CD4-positive, alpha-beta T cell (primary cell): ENCODE results near the gene PHF23. TPM values are rescaled to one million over a fixed set of nuclear protein-coding genes. Genes with fewer than 3 reads are reported as not detected.
A peak's percentile ranks its signal among the peaks of the same experiment; 100 is the strongest.

Experiments
- ATAC-seq: fragments of 200-7000 bp; cut with Tn5 transposase; one replicate; pipeline ENCODE4 v1.10.0; 2022; ENCODE audit warnings: mild to moderate bottlenecking; ENCODE audit not compliant: poor library complexity
- CTCF ChIA-PET: fragments of 350-600 bp; sonication (Branson Sonifier 250); formaldehyde crosslinking; loops from one replicate; lab custom pipeline; 2021; ENCODE audit warnings: antibody characterized with exemption, inconsistent platforms; lab: Charles Lee
- POLR2A ChIA-PET: fragments of 350-600 bp; sonication (Branson Sonifier 250); formaldehyde crosslinking; loops from one replicate; lab custom pipeline; 2021; ENCODE audit warnings: antibody characterized with exemption, inconsistent platforms; lab: Charles Lee
- DNase-seq, 14 experiments: peaks; one replicate each; pipeline ENCODE4 v3.0.0-alpha.2; 2013 to 2020; ENCODE audit warnings: mixed read lengths in 2 of 14
- H3K27ac ChIP-seq, 2 donors: one replicate each; pipeline versions ENCODE4 v1.5.1 to v1.7.0; 2013; ENCODE audit warnings: low read length in 2 of 2, low read depth in 1 of 2, mild to moderate bottlenecking in 1 of 2
- H3K27me3 ChIP-seq, 2 experiments: 1 replicate in 1 of 2; 2 replicates in 1 of 2; pipeline versions ENCODE4 v1.6.1 to v1.7.0; 2013; ENCODE audit warnings: low read length in 2 of 2, control low read depth in 1 of 2, mild to moderate bottlenecking in 1 of 2, moderate library complexity in 1 of 2; ENCODE audit not compliant: insufficient read depth in 2 of 2, control insufficient read depth in 1 of 2
- H3K36me3 ChIP-seq: one replicate; pipeline ENCODE4 v1.6.1; 2013; ENCODE audit warnings: low read length, control low read depth; ENCODE audit not compliant: insufficient read depth
- H3K4me1 ChIP-seq: one replicate; pipeline ENCODE4 v1.6.1; 2013; ENCODE audit warnings: low read length, control low read depth; ENCODE audit not compliant: insufficient read depth
- H3K4me3 ChIP-seq: one replicate; pipeline ENCODE4 v1.5.1; 2013; ENCODE audit warnings: mild to moderate bottlenecking, low read length, moderate library complexity
- H3K9me3 ChIP-seq, 2 experiments: 1 replicate in 1 of 2; 2 replicates in 1 of 2; pipeline versions ENCODE4 v1.6.1 to v1.7.0; 2013; ENCODE audit warnings: low read length in 2 of 2, mild to moderate bottlenecking in 2 of 2, control low read depth in 1 of 2, moderate library complexity in 1 of 2; ENCODE audit not compliant: control insufficient read depth in 1 of 2, insufficient read depth in 1 of 2
- H3K27ac Mint-ChIP-seq: one replicate; pipeline ENCODE4 v1.8.0; 2020; ENCODE audit warnings: mixed read lengths
- H3K27me3 Mint-ChIP-seq: one replicate; pipeline ENCODE4 v1.8.0; 2021; ENCODE audit warnings: mixed read lengths
- H3K36me3 Mint-ChIP-seq: one replicate; pipeline ENCODE4 v1.8.0; 2021; ENCODE audit warnings: low read depth, mixed read lengths
- H3K4me1 Mint-ChIP-seq: one replicate; pipeline ENCODE4 v1.8.0; 2021; ENCODE audit warnings: low read depth, mixed read lengths
- H3K4me3 Mint-ChIP-seq: one replicate; pipeline ENCODE4 v1.8.0; 2020; ENCODE audit warnings: mild to moderate bottlenecking, mixed read lengths
- H3K9me3 Mint-ChIP-seq: one replicate; pipeline ENCODE4 v1.8.0; 2020; ENCODE audit warnings: mixed read lengths
- intact Hi-C, 2 experiments: fragments of 100-400 bp; cut with DNase I in 1 of 2; cut with micrococcal nuclease in 1 of 2; formaldehyde crosslinking; loops; one replicate each; pipeline versions ENCODE4 v1.15.1 to v1.9.0; 2023 to 2025; cut with DNase I, micrococcal nuclease
- total RNA-seq, 174 experiments: library from RNA in 2 of 174; stranded (reverse) in 2 of 174; gene quantifications; one replicate each; pipeline ENCODE4 v1.2.3 and lab custom pipeline; 2021 to 2026
- TF ChIP-seq, protein P1 (sequence below): fragments of 200-600 bp; IDR thresholded peaks from one replicate; pipeline ENCODE4 v1.8.0; 2022; ENCODE audit warnings: antibody characterized with exemption, mild to moderate bottlenecking

Gene PHF23
- total RNA-seq, 2 experiments from 2014 or later = 4.5 to 5.1 TPM

DNA sequence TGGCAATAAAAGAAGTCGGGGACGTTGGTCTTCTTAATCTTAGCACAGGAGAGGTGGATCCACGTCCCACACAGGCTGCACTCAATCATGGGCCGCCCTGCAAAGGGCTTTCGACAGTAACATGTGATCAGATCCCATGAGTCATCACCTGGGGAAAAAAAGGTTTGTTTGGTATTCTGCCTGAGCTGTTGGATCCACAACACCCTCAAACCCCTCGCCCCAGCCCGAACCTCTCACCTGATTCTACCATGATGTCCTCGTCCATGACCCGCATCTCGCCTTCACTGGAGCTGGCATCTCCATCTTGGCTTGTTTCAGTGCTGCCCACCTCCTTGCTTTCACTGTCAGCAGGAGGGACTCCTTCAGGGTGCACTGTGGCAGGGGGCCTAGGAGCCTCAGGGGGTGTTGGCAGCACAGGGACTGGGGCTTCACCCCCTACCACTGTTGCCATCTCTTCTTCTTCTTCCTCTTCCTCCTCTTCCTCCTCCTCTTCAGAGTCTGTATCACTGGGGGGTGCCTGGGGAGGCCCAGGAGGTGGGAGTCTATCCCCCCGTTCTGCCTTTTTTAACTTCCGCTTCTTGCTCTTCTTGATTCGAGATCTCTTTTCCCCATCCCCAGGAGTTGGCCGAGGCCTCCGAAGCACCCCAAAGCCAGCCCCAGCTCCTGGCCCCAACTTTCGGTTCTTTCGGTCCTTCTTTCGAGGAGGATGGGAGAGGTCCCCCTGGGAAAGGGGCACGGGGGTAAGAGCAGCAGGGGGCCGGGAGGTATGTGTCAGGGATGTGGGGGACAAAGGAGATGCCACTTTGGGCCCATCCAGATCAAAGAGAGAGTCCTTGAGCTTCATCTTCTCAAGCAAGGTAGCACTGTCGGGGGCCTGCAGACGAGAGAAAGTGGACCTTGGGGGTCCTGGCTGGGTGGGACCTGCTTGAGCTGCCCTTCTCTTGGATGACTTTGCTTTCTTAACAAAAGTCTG, 3.3 kb downstream of the PHF23 start:
- Histone ChIP-seq H3K27ac (no peak overlapping the region), H3K4me1 (peaks cover 70% of the 10 kb centered on the region)
- intact Hi-C loops = loop anchor here (10.0 kb wide), 1 partner anchor 609 kb away; no protein-coding TSS in a partner anchor

DNA sequence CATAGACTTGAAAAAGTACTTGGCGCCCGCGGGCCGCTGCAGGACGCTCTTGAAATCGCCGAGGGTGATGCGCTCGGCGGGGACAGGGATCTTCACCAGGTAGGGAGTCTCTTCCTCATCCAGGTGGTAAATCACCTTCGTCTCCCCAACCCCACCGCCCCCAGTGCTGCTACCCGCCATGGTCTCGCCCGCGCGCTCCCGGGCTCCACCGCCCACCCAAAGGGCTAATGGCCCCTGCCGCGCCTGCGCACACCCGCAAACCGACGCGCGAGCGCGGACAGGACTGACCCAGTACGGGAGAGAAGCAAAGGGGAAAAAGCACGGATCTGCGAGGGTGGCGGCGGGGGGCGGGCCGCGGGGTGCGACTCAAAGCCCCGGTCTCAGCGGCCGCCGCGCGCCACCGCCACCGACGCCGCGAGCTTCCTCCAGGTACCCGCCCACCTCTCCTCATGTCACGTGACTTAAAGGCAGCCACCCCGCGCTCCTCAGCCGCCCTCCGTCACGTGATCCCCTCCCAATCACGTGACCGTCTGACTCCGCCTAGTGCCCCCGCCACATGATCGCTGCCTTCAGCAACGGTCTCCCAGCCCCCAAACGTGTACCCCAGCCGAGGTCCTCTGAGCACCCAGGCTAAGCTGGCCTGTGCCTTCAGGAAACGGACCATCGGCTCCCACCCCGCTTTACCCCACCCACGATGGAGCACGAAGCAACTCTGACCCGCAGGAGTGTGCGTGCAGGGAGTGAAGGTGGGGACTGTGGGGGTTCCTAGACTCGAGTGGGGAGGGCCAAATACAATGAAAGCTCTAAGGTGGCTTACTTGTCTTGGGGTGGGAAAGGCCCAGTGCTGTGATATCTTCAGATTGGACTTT, 4.9 kb downstream of the PHF23 start, which contains the start of gene DVL2:
TSS of gene DVL2 (minus strand) at position 435 of the 869 bp plus-strand sequence. CDS start at position 180, 255 bp downstream.
- DNase-seq (peak; percentile 89 to 97 (median 92)), ATAC-seq (peak; percentile 56)
- peaks cover 35% of the 10 kb centered on the region for H3K36me3 ChIP-seq
- H3K27me3 ChIP-seq = no peaks in the 10 kb centered on the region
- H3K27ac Mint-ChIP-seq = peak within 1 kb of the TSS; percentile 92
- ChIA-PET CTCF (interaction anchor here (1.0 to 3.5 kb wide), 3 partner anchors 14 to 62 kb away, joined by 4 to 19 read pairs (median 6); partner anchors contain the start of genes ACADVL and DLG4), POLR2A (interaction anchor here (0.7 to 17.0 kb wide), 15 partner anchors 9 to 452 kb away, joined by 3 to 234 read pairs (median 4); partner anchors contain the start of genes ACADVL, ACAP1, CTDNEP1 and DLG4)
- no peaks in the 10 kb centered on the region for H3K9me3 Mint-ChIP-seq
- H3K4me3 ChIP-seq = peak within 1 kb of the TSS; percentile 97
- TF ChIP-seq, protein P1, sequence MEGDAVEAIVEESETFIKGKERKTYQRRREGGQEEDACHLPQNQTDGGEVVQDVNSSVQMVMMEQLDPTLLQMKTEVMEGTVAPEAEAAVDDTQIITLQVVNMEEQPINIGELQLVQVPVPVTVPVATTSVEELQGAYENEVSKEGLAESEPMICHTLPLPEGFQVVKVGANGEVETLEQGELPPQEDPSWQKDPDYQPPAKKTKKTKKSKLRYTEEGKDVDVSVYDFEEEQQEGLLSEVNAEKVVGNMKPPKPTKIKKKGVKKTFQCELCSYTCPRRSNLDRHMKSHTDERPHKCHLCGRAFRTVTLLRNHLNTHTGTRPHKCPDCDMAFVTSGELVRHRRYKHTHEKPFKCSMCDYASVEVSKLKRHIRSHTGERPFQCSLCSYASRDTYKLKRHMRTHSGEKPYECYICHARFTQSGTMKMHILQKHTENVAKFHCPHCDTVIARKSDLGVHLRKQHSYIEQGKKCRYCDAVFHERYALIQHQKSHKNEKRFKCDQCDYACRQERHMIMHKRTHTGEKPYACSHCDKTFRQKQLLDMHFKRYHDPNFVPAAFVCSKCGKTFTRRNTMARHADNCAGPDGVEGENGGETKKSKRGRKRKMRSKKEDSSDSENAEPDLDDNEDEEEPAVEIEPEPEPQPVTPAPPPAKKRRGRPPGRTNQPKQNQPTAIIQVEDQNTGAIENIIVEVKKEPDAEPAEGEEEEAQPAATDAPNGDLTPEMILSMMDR = no peak
- peak within 1 kb of the TSS; percentile 61 to 81 for H3K27ac ChIP-seq
- H3K36me3 Mint-ChIP-seq = peaks cover 66% of the 10 kb centered on the region
- no peaks in the 10 kb centered on the region for H3K9me3 ChIP-seq
- H3K27me3 Mint-ChIP-seq = no peaks in the 10 kb centered on the region
- H3K4me1 Mint-ChIP-seq = peaks cover 46% of the 10 kb centered on the region
- intact Hi-C loops = loop anchor here (1.0 to 10.0 kb wide), 2 partner anchors 29 to 610 kb away; no protein-coding TSS in a partner anchor
- peak within 1 kb of the TSS; percentile 94 for H3K4me3 Mint-ChIP-seq
- peaks cover 60% of the 10 kb centered on the region for H3K4me1 ChIP-seq

More for the DNA sequence above, 3.3 kb downstream of the PHF23 start:
- no peak overlapping the region for H3K4me3 ChIP-seq
- TF ChIP-seq, protein P1 = no peak
- H3K36me3 ChIP-seq = peaks cover 31% of the 10 kb centered on the region
- ATAC-seq = no peak
- Mint-ChIP-seq H3K4me3 (peak overlapping the region; percentile 94), H3K9me3 (no peaks in the 10 kb centered on the region), H3K27me3 (no peaks in the 10 kb centered on the region), H3K36me3 (peaks cover 67% of the 10 kb centered on the region), H3K4me1 (peaks cover 59% of the 10 kb centered on the region), H3K27ac (peak overlapping the region; percentile 93)
- ChIA-PET POLR2A (interaction anchor here (1.4 to 17.0 kb wide), 3 partner anchors 16 to 450 kb away, joined by 3 to 234 read pairs (median 3); partner anchors contain the start of genes ACADVL, CTDNEP1 and DLG4), CTCF (interaction anchor here (0.6 to 3.5 kb wide), 4 partner anchors 15 to 1150 kb away, joined by 4 to 19 read pairs (median 5); partner anchors contain the start of genes ACADVL and DLG4)
- no peaks in the 10 kb centered on the region for H3K27me3 ChIP-seq
- H3K9me3 ChIP-seq = no peaks in the 10 kb centered on the region
- peak in 2 of 14 experiments; percentile 30 to 42 for DNase-seq
